Iris pigment epithelial cell (primary cell): ENCODE results near the gene ATXN7L3.

Experiments
- DNase-seq: peaks from one replicate; pipeline ENCODE4 v3.0.0-alpha.2; 2011; ENCODE audit warnings: low read depth

Gene ATXN7L3

DNA sequence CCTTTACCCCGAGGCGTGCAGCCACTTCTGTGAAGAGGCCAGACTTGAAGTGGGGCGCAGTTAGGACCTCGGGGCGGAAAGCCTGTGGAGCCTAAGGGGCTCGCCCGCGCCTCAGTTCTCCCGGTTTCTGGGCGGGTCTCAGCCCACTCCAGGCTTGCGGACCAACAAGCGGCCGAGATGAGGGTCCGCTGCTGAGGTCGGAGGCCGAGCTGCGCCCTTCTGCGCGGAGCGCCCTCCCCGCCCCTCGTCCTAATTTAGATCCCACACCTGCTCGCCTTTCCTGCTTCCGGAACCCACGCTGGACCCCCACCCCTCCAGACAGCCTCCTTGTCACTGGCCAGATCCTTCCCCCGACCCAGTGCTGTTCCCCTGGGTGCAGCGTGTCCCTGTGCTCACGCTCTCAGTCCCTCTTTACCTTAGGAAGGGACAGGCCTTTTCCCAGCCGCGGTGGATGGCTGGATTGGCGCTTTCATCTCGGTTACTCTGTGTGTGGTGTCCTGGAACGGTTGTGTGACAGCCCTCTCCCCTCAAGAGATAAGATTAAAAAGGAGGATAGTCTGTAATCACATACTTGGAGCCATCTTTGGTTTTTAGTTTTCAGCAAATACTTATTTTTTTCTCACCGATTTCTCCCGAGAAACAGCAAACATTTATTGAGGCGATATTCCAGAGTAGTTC is 933 bp upstream of the ATXN7L3 start:
- no peak for DNase-seq

- DNase-seq, result peak; percentile 39
These were observed 747 bp downstream of the ATXN7L3 start for GRCh38 chr17:44198721-44199552.

DNA sequence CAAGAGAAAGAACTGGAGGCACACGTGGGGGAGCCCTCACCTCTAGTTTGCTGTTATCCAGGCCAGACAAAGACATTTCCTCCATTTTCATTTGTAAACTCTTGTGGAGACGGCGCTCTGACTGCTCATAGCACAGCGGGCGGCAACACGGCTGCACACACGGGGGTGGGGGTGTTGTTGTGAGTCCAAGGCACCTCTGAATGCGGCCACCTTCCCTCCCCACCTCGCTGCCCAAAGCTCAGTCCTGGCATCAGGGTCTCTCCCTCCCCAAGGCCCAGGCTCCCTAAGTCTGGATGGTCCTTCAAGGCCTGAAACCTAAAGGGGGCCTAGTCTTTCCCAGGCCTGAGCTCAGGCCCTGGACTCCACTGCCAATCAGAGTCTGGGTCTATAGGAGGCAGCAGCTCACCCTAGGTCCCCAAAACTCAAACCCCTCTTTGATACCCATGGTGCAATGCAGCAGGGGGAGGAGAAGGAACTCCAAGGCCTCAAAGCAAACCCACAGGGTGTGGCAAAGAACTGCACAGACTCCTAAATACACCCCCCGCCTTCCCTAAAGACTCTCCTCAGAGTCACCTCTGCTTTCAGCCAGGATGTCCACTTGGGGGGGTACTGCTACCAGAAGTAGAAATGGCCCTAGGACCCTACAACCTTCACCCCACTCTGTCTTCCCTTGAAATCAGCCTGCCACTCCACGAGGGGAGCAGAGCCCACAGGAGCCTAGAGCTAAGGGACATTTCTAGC is 1.5 kb downstream of the ATXN7L3 start:
- peak; percentile 46 for DNase-seq

GRCh38 chr17:44197107-44197506 is 2.6 kb downstream of the ATXN7L3 start:
- no peak for DNase-seq

GRCh38 chr17:44193326-44194084 is 6.2 kb downstream of the ATXN7L3 start:
- DNase-seq, result no peak

GRCh38 chr17:44192750-44193149 is 6.9 kb downstream of the ATXN7L3 start:
- DNase-seq, result no peak

DNA sequence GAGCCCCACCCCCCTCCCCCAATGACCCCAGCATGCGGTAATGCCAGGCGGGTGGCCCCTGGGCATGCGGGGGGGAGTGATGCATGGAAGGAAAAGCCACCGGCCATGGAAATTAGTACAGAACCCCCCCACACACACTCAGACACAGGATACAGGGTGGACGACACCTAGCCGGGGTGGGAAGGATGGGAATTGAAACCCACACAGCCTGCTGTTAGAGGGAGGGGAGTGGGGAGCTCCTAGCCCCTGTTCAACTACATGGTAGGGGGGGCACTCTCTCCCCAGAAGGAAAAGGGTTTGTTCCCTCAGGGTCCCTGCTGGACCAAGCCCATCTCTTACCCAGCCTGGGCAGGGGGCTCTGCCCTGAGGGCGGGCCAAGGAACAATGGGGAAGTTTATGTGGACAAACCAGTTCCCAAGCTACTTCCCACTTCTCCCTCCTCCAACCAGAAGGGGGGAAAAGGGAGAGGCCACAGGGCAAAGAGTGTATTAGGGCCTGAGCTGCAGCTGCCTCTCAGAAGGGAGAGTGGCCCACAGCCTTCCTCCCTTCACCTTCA is 7.7 kb downstream of the ATXN7L3 start:
- no peak for DNase-seq

DNA sequence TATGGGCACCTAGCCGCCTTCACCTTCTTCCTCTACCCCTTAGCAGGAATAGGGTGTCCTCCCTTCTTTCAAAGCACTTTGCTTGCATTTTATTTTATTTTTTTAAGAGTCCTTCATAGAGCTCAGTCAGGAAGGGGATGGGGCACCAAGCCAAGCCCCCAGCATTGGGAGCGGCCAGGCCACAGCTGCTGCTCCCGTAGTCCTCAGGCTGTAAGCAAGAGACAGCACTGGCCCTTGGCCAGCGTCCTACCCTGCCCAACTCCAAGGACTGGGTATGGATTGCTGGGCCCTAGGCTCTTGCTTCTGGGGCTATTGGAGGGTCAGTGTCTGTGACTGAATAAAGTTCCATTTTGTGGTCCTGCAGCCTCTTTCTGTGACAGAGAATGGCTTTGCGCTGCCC is 8.3 kb downstream of the ATXN7L3 start:
- DNase-seq, result no peak

DNA sequence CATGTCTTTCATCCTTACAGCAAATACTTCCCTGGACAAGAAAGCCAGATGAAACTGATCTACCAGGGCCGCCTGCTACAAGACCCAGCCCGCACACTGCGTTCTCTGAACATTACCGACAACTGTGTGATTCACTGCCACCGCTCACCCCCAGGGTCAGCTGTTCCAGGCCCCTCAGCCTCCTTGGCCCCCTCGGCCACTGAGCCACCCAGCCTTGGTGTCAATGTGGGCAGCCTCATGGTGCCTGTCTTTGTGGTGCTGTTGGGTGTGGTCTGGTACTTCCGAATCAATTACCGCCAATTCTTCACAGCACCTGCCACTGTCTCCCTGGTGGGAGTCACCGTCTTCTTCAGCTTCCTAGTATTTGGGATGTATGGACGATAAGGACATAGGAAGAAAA is 9.2 kb downstream of the ATXN7L3 start:
- DNase-seq, result no peak

- no peak for DNase-seq
These were observed 10.9 kb downstream of the ATXN7L3 start for GRCh38 chr17:44188576-44189403.

DNA sequence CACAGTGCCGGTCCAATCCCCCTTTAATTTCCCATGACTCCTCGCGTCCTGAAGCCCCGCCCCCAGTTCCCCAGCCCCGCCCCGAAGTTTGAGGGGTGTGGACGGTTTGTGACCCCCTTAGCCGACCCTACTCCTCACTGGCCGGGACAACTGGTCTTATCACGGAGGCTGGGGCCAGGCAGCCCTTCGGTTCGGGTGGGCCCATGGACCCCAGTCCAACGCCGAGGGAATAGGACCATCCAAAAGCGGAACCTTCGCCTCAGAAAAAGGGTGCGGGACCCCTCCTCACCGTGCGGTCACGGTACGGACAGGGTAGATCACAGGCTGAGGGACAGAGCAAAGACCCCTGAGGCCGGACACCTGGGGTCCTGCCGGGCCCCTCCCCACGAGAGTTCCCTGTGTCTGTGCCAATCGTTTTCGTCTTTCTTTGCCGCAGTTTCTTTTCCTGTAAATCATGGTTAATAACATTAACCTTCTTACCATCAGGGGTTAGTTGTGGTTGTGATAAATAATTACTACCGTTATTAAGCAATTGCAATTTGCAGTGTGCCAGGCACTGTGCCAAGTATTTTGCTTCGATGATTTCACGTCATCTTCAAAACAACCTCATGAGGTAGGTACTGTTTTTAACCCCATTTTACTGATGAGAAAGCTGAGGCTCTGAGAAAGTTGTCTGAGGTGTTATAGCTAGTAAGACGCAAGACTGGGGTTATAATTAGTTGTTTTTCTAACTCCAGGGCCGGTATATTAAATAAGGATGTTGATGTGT is 12.4 kb downstream of the ATXN7L3 start:
- DNase-seq, result peak; percentile 45

DNA sequence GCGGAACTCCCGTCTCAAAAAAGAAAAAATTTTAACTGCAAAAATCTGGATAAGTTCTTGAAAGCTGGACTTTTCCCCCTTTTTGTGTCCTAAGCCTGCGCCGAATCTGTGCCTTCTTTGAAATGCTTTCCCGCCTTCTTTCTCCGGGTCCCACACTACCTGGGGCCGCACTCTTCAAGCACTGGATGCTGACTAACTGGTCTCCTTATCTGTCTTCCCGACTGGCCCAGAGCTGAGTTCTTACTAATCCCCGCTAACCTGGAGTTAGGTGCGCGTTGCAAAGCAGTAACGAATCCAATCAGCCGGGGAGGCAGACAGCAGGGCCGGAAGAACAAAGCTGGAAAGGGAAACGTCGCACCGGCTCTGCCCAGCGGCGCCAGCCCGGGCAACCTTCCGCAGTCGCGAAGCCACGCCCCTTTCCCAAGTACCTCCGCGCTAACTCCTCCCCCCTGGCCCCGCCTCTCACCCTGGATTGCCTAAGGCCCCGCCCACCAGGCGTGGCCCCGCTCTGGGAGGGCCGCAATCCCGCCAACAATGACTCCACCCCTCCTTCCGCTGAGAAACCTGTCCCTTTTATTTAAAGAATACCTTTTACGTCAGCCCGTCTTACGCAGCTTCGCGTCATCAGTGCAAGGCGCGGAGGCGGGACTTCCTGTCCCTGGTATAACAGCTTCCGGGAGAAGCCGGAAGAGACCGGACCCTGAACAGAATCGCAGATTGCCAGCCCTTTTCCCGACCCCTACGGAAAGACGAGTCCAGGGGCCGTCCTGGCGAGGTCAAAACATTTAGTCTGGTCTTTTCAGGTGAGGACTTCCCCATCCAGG is 13.2 kb downstream of the ATXN7L3 start, which contains the start of gene TMUB2:
Gene TMUB2, plus strand, starts transcription at position 666 of the 824 bp plus-strand sequence. CDS start 737 bp downstream, outside the sequence.
- peak; percentile 99 for DNase-seq

DNA sequence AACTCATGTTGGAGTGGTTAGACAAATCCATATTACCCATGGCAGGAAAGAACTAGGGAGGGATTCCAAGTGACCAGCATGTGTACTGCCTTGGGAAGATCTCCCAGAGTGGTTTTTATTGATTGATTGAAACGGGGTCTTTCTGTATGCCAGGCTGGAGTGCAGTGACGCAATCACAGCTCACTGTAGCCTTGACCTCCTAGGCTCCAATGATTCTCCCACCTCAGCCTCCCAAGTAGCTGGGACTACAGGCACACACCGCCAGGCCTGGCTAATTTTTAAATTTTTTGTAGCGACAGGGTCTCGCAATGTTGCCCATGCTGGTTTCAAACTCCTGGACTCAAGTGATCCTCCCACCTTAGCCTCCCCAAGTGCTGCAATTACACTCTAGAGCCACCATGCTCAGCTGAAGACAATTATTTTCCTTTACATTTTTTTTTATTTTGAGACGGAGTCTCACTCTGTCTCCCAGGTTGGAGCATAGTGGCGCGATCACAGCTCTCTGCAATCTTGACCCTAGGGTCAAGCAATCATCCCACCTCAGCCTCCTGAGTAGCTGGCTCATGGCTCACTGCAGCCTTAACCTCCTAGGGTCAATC is 15.4 kb downstream of the ATXN7L3 start:
- no peak for DNase-seq

GRCh38 chr17:44183024-44183423 is 16.7 kb downstream of the ATXN7L3 start:
- DNase-seq, result no peak

- DNase-seq, result no peak
These were observed 21.6 kb downstream of the ATXN7L3 start for GRCh38 chr17:44178133-44178532.

GRCh38 chr17:44177640-44178039 is 22.0 kb downstream of the ATXN7L3 start:
- DNase-seq, result no peak

DNA sequence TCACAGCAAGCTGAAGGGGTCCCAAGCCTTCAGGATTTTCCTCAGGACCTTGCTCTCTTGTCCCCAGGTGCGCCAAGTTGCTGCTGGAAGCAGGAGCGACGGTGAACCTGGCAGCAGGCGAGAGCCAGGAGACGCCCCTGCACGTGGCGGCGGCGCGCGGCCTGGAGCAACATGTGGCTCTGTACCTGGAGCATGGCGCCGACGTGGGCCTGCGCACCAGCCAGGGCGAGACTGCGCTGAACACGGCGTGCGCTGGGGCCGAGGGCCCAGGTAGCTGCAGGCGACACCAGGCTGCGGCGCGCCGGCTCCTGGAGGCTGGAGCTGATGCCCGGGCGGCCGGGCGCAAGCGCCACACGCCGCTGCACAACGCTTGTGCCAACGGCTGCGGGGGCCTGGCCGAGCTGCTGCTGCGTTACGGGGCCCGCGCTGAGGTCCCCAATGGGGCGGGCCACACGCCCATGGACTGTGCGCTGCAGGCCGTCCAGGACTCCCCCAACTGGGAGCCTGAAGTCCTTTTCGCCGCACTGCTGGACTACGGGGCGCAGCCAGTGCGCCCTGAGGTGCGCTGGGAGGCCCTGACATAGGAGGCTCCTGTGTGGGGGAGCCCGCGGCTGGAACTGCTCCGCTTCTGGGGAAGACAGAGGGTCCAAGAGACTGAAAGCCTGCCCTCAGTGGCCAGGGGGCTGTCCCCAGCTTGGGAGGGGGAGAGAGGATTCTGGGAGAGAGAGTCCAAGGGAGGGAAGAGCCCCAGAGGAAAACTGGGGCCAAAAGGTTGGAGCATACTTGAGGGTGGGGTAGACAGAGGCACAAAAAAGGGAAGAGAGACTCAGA is 22.8 kb downstream of the ATXN7L3 start:
- DNase-seq, result no peak

GRCh38 chr17:44176257-44176656 is 23.4 kb downstream of the ATXN7L3 start:
- DNase-seq, result peak; percentile 25
